Activated T-cell treated with anti-CD3 and anti-CD28 coated beads for 24 hours (primary cell): ENCODE measurements around the gene GRB7.

Source experiments
- DNase-seq: peaks from one replicate; pipeline ENCODE4 v3.0.0-alpha.2; 2020; ENCODE audit warnings: low read depth

Gene GRB7

GRCh38 chr17:39772987-39773934 lies 35.5 kb downstream of the GRB7 start:
- no peak for DNase-seq

- no peak for DNase-seq
Measured at GRCh38 chr17:39774047-39774446, 36.3 kb downstream of the GRB7 start.

- no peak for DNase-seq
Measured at GRCh38 chr17:39775031-39775430, 37.3 kb downstream of the GRB7 start.

GRCh38 chr17:39776252-39776651 lies 38.5 kb downstream of the GRB7 start:
- no peak for DNase-seq

DNA sequence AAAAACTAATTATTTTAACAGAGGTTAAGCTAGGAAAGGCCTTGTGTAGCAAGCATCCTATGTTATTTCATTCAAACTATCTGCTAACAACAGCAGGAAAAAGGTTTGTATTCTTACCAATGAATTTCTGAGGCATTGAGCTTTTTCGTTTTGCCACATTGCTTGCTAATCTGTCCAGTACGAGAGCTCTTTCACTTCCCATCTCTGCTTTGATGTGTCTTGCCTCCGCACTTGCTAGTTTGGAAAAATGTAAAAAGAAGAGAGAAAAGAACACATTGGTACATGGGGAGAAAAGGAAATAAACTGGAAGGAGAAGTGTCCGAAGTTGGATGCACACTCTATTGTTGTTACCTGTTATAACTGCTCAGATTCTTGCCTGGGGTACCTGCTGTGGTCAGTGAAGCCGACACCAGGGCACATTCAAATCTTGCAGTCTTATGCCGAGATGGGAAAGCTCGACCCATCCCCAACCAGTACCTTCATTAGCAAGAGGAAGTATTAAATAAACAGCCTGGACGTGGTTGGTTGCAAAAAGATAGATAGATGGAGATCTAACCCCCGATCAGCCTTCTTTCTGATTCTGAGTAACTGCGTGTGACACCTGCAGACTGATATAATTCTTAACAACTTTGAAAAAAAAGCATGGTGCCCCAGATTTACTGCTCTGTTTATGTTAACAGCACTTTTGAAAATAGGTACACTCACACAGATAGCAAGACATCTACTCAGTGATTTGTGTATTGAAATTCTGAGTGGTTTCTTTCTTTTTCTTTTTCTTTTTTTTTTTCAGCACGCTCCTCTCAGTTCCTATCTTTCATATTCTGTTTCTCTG lies 40.0 kb downstream of the GRB7 start:
- no peak for DNase-seq

DNA sequence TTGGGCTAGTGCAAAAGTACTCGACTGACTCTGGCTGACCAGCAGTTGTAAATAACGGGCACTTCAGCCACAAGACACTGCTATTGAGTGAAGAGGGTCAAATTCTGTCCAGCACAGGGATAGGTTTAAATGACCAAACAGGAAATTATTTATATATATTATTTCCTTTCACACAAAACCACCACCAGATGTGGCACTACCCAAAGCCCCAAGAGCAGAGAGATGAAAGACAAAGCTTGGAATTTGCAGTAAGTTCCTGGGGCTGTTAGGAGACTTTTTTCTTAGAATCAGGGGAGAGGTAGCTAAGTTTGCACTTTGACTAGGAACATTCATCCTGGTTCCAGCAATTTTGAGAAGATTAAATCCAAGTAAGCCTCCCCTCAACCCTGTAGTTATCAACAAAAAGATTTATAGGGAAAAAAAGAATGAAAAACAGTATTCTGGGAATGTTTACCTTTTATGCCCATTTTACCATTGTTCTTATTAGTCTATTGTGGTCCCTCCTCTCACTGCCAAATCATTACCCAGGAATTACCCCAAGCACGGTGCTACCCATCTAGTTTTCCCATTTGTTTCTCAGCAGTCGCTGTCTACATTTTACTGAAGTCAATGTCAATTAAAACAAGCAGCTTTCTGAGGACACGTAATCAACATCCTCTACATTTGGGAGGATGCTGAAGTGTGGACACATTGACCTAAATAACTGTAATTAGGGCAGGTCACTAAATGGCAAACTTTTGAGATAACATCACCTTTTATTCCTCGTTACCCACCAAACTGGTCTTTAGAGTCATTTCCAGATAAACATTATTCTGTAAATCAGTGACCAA lies 43.5 kb downstream of the GRB7 start:
- DNase-seq, result no peak

- DNase-seq, result no peak
Measured at GRCh38 chr17:39781861-39782213, 44.1 kb downstream of the GRB7 start.

- no peak for DNase-seq
Measured at GRCh38 chr17:39782481-39782880, 44.7 kb downstream of the GRB7 start.

DNA sequence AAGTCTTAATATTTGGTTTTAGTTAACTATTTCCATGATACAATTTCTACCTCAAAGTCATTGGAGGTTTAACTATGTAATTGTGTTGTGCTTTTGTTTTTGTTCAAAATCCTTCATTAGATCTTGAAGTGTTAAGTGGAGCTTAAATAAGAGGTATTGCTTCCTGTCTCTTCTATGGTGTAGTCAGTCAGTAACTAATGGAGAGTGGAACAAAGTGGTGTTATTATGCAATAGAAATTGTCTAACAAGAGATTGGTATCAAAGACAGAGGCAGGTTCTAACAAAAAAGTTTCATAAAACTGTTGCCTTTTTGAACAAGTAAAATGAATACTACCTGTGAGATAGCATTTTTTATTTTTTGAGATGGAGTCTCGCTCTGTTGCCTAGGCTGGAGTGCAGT lies 45.2 kb downstream of the GRB7 start:
- DNase-seq, result no peak

- no peak for DNase-seq
Measured at GRCh38 chr17:39787041-39787440, 49.3 kb downstream of the GRB7 start.

DNA sequence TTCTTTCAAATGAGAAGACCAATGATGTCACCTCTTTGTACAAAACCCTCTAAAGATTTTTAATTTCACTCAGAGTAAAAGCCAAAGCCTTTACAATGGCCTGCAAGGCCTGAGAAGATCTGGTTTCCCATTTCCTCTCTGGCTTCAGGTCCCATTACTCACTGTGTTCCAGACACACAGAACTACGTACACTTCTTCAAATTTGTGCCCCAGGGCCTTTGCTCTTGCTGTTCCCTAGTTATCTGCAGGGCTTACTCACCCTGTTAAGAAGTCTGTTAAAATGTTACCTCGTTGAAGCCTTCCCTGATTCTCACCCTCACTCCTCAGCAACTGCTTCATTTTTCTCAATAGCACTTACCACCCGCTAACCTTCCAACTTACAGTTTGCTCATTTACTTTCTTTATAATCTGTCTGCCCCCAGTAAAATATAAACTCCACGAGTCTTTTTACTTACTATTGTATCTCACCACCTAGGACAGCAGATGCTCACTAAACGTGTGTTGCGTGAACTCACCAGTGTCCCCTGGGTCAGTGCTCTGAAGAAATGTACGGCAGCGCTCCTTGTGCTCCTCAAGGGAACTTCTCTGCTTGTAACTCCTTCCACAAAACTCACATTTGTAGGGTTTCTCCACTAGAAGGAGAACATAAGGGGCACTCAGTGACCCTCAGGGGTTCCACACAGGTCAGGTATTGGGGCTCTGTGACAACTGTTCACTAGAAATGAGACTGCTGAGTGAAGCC lies 50.2 kb downstream of the GRB7 start:
- no peak for DNase-seq

GRCh38 chr17:39791111-39791992 lies 53.6 kb downstream of the GRB7 start:
- DNase-seq, result peak; percentile 43

DNA sequence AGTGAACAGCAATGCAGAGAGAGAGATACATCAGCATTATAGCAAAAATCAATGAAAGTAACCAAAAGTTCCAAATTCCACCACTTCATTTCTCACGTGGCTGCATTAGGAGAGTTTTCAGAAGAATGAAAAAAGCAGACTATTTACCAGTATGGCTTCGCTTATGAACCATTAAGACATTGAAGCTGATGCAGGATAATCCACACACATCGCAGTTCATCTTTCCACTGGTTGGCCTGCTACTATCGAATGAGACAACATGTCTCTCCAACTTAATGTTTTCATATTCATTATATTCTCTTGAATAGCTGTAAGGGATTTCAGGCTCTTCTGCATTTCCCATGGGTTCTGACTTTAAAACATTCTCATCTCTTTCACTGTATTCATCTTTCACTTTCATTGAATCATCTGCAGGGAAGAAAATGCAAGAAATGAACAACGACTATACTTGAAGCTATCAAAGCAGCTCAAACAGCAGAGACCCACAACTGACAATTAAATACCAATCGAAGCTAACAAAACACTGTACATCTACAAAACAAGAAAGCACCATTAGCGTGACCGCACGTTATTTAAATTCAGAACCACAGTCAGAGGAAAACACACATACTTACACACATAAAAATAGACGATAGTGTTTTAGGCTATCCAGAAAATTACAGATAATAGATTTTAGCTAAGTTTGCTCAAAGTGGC lies 54.9 kb downstream of the GRB7 start:
- no peak for DNase-seq

DNA sequence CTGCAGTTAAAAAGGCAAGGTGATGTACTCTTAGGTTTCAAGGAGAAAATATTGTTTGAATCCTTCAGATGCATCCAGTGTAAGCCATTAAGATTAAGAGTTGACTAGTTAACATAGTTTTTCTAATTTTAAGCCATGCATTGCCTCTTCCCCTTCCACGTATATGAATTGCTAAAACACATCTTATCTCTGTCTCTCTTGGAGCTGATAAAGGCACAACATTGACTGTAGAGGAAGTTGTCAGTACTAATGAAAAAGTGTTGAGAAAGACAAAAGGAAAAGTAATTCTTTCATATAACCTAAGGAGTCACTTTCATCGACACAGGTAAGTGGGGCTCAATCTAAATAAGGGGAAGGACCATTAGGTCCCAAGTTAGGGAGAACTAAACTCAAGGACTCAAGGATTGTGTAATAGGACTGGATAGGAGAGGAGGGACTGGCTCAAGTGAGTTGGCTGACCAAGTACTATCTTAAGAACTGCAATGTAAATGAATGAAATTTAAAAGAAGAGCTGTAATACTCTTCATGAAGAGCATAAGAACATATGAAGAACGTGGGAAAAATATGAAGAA lies 55.6 kb downstream of the GRB7 start:
- DNase-seq, result no peak

DNA sequence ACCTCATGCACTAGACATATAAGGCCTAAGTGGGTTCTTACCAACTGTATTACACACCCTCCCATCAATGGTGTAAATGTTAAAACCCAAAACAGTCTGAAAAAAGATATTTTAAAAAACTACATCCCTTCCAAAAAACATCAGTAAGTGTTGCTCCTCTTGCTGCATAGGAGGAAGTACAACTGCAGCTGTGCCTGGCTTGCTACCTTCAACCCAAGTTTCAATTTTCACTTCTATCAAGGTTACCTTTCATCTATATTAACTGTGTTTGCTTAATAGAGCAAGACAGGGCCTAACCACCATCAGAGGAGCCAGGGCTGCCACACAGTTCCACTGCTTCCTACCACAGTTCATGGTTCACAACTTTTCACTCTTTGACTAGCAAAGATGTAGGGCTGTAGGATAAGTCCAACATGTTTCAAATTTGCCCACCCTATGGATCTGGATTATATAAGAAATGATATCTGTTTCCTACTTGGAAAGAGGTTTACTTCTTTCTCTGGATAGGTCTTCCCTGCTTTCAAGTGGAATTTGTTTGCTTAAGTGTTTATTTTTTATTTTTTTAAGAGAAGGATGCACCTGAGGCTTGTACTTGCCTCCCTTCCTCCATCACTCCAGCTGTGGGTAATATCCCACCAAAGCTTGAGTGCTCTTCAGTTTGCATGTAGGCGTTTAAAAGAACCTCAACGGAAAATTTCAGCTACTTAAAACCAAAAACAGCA lies 56.7 kb downstream of the GRB7 start:
- no peak for DNase-seq
